GM19193 (cell line): Measurements from ENCODE around the gene MSH4.

Source experiments
- POLR2A ChIP-seq: IDR thresholded peaks from 4 replicates; pipeline ENCODE4 v1.6.1; 2011; ENCODE audit not compliant: insufficient read depth, insufficient read length; ENCODE audit errors: extremely low read depth

MSH4 gene

DNA sequence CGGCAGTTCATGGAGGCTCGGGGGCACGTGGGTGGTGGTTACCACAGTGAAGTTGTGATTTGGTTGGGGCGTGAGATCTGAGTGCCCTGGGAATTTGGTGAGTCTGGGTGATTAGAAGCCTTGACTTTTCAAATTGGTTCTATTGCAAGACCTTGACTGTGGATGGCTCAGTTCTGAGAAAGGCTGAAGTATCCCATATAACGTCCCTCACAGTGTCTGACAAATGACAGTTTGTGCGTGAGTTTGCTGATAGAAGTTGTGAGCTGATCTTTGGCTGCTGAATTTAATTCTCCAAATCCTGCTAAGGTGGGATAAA is 549 bp downstream of the MSH4 start:
- TF ChIP-seq POLR2A, result no peak

GRCh38 chr1:75797606-75798216 is 1.0 kb downstream of the MSH4 start:
- no peak for TF ChIP-seq POLR2A

DNA sequence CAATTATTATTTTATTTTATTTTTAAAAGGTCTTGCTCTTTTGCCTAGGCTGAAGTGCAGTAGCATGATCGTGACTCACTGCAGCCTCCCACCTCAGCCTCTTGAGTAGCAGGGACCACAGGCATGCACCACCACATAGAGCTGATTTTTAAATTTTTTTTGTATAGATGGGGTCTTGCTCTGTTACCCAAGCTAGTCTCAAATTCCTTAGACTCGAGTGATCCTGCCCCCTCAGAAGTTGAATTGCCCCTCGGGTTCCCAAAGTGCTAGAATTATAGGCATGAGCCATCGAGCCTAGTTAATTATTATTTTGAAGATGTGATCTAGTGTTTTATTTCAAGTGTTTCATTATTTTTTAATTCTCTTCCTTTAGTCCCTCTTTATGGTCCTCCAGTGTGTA is 12.2 kb downstream of the MSH4 start:
- no peak for TF ChIP-seq POLR2A

DNA sequence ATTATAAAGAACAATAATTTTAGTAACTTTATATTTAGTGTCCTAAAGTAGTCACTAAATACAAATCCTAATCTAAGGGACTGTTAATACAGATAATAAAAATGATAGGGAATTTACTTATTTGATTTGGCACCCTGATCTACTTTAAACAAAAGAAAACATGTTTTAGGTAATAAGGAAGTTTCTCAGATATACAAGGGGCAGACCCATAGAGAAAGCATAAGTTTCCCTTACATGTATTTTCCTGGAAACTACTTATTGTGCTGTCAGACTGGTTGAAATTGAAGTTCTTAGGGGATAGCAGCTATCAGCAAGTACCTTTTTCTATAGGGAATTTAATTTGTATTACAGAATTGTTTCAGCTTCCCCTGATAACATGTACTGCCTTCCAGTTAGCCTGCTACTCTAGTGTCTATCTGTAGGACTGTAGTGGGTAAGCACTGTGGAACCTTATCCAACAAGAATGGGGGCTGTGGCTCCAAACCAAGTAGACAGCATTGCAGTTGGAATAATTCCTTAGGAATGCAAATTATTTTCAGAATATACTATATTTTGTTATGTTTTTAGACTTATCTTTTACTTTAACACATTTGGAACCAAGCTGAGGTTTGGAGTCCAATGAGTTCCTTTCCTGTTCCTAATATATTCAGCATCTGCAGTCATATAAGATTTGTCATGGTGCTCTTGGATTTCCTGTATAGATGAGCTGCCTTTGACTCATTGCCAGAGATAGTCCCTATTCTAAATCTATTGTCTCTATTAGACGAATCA is 14.7 kb downstream of the MSH4 start:
- TF ChIP-seq POLR2A, result no peak

DNA sequence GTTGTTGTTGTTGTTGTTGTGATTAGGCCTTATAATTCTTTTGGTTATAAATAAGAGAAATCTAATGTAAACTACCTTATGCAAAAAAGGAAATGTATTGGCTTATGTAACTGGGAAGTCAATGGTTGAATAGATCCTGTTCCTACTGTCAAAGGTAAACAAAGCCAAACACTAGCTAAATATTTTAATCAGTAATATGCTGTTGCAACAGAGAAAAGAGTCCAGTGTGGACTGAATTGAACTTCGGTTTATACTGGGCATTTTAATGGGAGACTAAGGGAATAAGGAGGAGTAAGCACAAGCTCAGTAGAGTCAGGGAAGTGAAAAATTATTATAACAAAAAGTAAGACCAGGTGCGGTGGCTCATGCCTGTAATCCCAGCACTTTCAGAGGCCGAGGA is 15.4 kb downstream of the MSH4 start:
- no peak for TF ChIP-seq POLR2A

DNA sequence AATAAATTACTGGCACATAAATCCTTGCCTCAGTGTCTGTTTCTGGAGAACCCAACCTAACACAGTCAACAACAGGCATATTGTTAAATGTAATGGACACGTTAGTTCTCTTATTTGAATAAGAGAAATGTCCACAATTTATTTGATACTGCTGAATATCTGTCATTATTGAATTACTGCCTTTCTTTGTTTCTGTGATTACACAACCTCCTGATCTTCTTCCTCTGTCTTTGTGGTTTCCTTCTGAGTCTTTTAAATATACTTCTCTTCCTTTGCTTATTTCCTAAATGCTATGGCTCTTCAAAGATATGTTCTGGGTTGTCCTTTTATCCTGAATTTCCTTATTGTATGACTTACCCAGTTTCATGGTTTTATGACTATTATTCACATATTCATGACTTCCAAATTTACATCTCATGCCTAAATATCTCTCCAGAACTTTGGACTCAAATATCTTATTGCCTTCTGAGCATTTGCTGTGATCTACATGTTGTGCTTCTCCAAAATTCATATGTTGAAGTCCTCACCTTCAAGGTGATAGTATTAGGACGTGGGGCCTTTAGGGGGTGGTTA is 39.9 kb downstream of the MSH4 start:
- TF ChIP-seq POLR2A, result no peak

- no peak for TF ChIP-seq POLR2A
These were observed 41.4 kb downstream of the MSH4 start for GRCh38 chr1:75838079-75838478.

DNA sequence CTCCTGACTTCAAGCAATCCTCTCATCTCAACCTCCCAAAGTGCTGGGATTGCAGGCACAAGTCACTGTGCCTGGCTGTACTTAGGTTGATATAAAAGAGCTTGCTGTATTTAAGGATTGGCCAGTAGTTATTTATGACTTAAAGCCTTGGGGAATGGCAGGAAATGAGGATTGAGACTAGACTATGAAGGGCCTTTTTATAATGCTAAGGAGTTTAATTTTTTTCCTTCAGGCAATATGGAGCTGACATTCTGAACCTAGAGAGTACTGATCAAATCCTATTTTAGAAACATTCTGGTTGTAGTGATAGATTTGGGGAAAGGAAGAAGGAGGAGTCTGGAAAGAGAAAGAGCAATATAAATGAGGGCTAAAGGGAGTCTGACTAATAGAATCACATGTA is 44.7 kb downstream of the MSH4 start:
- no peak for TF ChIP-seq POLR2A

DNA sequence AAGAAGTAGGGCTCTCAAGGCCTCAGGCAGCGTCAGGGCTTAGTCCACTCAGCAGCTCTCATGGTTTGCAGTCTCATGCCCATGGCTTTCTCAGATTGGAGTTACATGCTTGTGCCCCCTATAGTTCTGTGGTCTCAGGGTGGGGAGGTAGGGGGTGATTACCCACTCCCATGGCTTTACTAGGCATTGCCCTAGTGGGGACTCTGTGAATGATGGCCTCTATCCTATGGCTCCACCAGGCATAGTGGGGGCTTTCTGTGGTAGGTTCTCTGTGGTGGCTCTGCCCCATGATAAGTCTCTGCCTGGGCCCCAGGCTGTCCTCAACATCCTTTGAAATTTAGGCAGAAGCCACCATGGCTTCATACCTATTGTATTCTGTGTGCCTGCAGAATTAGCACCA is 48.9 kb downstream of the MSH4 start:
- TF ChIP-seq POLR2A, result no peak

GRCh38 chr1:75855010-75855409 is 58.3 kb downstream of the MSH4 start:
- TF ChIP-seq POLR2A, result no peak

DNA sequence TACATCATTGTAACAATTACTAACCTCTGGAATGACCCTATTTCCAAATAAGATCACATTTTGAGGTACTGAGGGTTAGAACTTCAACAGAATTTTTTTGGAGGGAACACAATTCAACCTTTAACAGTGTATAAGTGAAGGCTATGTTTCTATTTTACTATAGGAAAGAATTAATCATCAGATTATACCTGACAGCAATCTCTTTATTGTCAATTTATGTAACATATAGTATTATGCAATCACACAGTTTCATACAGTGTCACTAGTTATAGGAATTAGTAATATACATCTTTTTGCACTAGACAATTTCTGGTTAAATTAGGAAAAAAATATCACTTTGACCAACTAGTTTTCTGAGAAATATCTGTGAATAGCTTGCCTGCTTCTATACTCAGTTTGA is 59.1 kb downstream of the MSH4 start:
- TF ChIP-seq POLR2A, result no peak

DNA sequence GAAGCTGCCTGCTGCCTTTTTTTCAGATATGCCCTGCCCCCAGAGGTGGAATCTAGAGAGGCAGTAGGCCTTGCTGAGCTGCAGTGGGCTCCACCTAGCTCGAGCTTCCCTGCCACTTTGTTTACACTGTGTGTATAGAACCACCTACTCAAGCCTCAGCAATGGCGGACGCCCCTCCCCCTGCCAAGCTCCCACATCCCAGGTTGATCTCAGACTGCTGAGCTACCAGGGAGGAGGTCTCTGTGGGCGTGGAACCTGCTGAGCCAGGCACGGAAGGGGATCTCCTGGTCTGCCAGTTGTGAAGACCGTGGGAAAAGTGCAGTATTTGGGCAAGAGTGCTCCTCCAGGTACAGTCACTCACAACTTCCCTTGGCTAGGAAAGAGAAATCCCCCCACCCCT is 65.1 kb downstream of the MSH4 start:
- TF ChIP-seq POLR2A, result no peak

GRCh38 chr1:75870951-75871350 is 74.3 kb downstream of the MSH4 start:
- no peak for TF ChIP-seq POLR2A

DNA sequence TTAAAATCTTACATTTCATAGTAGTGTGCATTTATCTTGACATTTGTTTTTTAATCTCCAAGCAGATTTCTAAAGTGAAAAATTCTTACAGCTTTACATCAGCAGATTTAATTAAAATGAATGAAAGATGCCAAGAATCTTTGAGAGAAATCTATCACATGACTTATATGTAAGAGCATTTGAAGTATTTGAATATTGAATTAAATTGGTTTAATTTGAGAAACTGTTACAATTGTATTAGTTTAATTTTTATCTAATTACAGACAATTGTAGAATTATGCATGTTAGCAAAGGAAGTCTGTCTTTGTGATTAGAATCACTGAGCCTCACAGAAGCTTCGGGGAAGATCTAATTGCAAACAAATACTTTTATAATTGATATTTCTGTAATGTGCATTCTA is 83.3 kb downstream of the MSH4 start:
- TF ChIP-seq POLR2A, result no peak

GRCh38 chr1:75884437-75884836 is 87.8 kb downstream of the MSH4 start:
- TF ChIP-seq POLR2A, result no peak

DNA sequence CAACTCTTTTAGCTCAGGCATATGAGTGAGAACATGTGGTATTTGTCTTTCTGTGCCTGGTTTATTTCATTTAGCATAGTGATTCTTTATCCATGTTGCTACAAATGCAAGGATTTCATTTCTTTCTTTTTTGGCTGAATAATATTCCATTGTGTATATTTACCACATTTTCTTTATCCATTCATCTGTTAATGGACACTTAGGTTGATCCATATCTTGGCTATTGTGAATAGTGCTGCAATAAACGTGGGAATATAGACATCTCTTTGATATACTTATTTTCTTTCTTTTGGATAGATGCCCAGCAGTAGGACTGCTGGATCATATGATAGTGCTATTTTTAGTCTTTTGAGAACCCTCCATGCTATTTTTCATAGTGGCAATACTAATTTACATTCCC is 104.7 kb downstream of the MSH4 start:
- no peak for TF ChIP-seq POLR2A
